H1 (cell line): ENCODE data around the gene TRPV2. TPM values are rescaled to one million over a fixed set of nuclear protein-coding genes. Genes with fewer than 3 reads are reported as not detected.

ENCODE experiments used
- ATF2 ChIP-seq: IDR thresholded peaks from 2 replicates; pipeline ENCODE4 v1.6.1; 2012; ENCODE audit warnings: low read length, inconsistent platforms
- BACH1 ChIP-seq: IDR thresholded peaks from 2 replicates; pipeline ENCODE4 v1.6.1; 2012; ENCODE audit warnings: low read length, improper control_type of control experiment
- CBX8 ChIP-seq: fragments of 300-800, 300-1000 bp; sonication (generic); IDR thresholded peaks from 2 replicates; pipeline ENCODE4 v1.7.1; 2016; ENCODE audit warnings: low read depth, low read length, borderline replicate concordance
- EP300 ChIP-seq, 2 experiments: IDR thresholded peaks; 1 replicate in 1 of 2; 2 replicates in 1 of 2; pipeline ENCODE4 v1.6.1; 2011 to 2012; ENCODE audit warnings: low read depth in 2 of 2, low read length in 2 of 2, mild to moderate bottlenecking in 2 of 2, borderline replicate concordance in 1 of 2, inconsistent platforms in 1 of 2, moderate library complexity in 1 of 2
- FOSL1 ChIP-seq: IDR thresholded peaks from 2 replicates; pipeline ENCODE4 v1.6.1; 2011; ENCODE audit warnings: mild to moderate bottlenecking, low read depth, low read length, moderate library complexity; ENCODE audit not compliant: insufficient read depth
- HDAC2 ChIP-seq, 2 experiments: fragments of 300-600 bp in 1 of 2; sonication (generic) in 1 of 2; IDR thresholded peaks; 2 replicates each; pipeline ENCODE4 v1.6.1; 2011 to 2012; ENCODE audit warnings: low read depth in 2 of 2, low read length in 2 of 2, mild to moderate bottlenecking in 2 of 2, moderate library complexity in 2 of 2, borderline replicate concordance in 1 of 2, inconsistent platforms in 1 of 2
- KDM1A ChIP-seq: fragments of 200-600, 300-600 bp; sonication (generic); IDR thresholded peaks from 2 replicates; pipeline ENCODE4 v1.7.1; 2016; ENCODE audit warnings: mild to moderate bottlenecking, low read length, borderline replicate concordance
- MAX ChIP-seq: IDR thresholded peaks from 2 replicates; pipeline ENCODE4 v1.6.1; 2012; ENCODE audit warnings: inconsistent platforms
- NRF1 ChIP-seq: IDR thresholded peaks from 2 replicates; pipeline ENCODE4 v1.6.1; 2011; ENCODE audit warnings: mild to moderate bottlenecking, low read depth, low read length, improper control_type of control experiment
- POU5F1 ChIP-seq: IDR thresholded peaks from 2 replicates; pipeline ENCODE4 v1.6.1; 2011; ENCODE audit warnings: low read depth, mild to moderate bottlenecking, low read length, moderate library complexity
- RFX5 ChIP-seq: IDR thresholded peaks from 2 replicates; pipeline ENCODE4 v1.6.1; 2011; ENCODE audit warnings: low read depth, low read length, improper control_type of control experiment, borderline replicate concordance
- RNF2 ChIP-seq: fragments of 200-900, 300-1000 bp; sonication (generic); IDR thresholded peaks from 2 replicates; pipeline ENCODE4 v1.7.1; 2016; ENCODE audit warnings: borderline replicate concordance, low read depth, mild to moderate bottlenecking, antibody characterized with exemption, low read length; ENCODE audit not compliant: poor library complexity, severe bottlenecking; ENCODE audit errors: missing control alignments
- RXRA ChIP-seq: IDR thresholded peaks from 2 replicates; pipeline ENCODE4 v1.6.1; 2011; ENCODE audit warnings: low read depth, mild to moderate bottlenecking, low read length, moderate library complexity; ENCODE audit not compliant: insufficient read depth
- SAP30 ChIP-seq: fragments of 300-600 bp; sonication (generic); IDR thresholded peaks from 2 replicates; pipeline ENCODE4 v1.7.1; 2012; ENCODE audit warnings: low read length, moderate library complexity, mild to moderate bottlenecking, inconsistent platforms; ENCODE audit not compliant: insufficient read depth, insufficient replicate concordance
- SIN3A ChIP-seq, 2 experiments: IDR thresholded peaks in 1 of 2; conservative IDR thresholded peaks in 1 of 2; 2 replicates each; pipeline ENCODE4 v1.6.1; 2011 to 2012; ENCODE audit warnings: low read length in 2 of 2, improper control_type of control experiment in 1 of 2, low read depth in 1 of 2, mild to moderate bottlenecking in 1 of 2
- SIRT6 ChIP-seq: IDR thresholded peaks from one replicate; pipeline ENCODE4 v1.7.1; 2012; ENCODE audit warnings: low read length, inconsistent platforms
- TAF7 ChIP-seq: optimal IDR thresholded peaks from 2 replicates; pipeline ENCODE3; 2011; ENCODE audit warnings: low read depth, mild to moderate bottlenecking, inconsistent platforms, low read length, moderate library complexity, borderline replicate concordance
- TCF12 ChIP-seq: IDR thresholded peaks from 2 replicates; pipeline ENCODE4 v1.6.1; 2011; ENCODE audit warnings: low read depth, mild to moderate bottlenecking, low read length
- TEAD4 ChIP-seq: IDR thresholded peaks from 2 replicates; pipeline ENCODE4 v1.6.1; 2012; ENCODE audit warnings: low read depth, low read length, inconsistent platforms, mixed read lengths
- YY1 ChIP-seq: IDR thresholded peaks from 2 replicates; pipeline ENCODE4 v1.6.1; 2011; ENCODE audit warnings: low read depth, mild to moderate bottlenecking, low read length
- polyA plus RNA-seq, 7 experiments: library from polyadenylated mRNA; depleted of rRNA in 3 of 7; stranded (reverse) in 5 of 7; unstranded in 2 of 7; fragments of >200 nt in 5 of 7; fragments of 200-250 nt in 2 of 7; gene quantifications; 1 replicate in 5 of 7; 2 replicates in 1 of 7; 4 replicates in 1 of 7; pipeline versions ENCODE4 v1.2.1 to v1.2.3, GENCODE V29; 2011 to 2013; ENCODE audit warnings: missing spikeins in 2 of 7, mixed read lengths in 2 of 7
- total RNA-seq: library from RNA; stranded (reverse); fragmentation: NEBNext Ultra II Directional; extraction: Animal tissue kit (Norgen Biotek cat#: 25700); gene quantifications from 2 replicates; pipeline ENCODE4 v1.2.1, GENCODE V29; 2021

The TRPV2 gene
- total and polyA plus RNA-seq, 2 of the 8 experiments (the other 6 are each of a cell fraction or from before 2014, with no cell fraction given) = 1.7 to 2.1 TPM

GRCh38 chr17:16406742-16407674 is 8.4 kb upstream of the TRPV2 start (continued):
- TF ChIP-seq CBX8 (no peak), TEAD4 (no peak), FOSL1 (no peak), SIN3A (conservative IDR thresholded peaks at IDR 0.05 in 1 of 2, IDR thresholded peaks at IDR 0.05 in 1 of 2; ENCODE audit: low read depth in 1 of 2, low read length in 2 of 2) (no peak), POU5F1 (no peak), SIRT6 (no peak), RNF2 (no peak), TCF12 (no peak), BACH1 (peak; percentile 17; the same call in 1 of the 2 replicates), ATF2 (no peak), RFX5 (no peak), YY1 (no peak), EP300 (IDR thresholded peaks at IDR 0.05; ENCODE audit: borderline replicate concordance in 1 of 2, low read depth in 2 of 2, low read length in 2 of 2) (no peak), SAP30 (no peak), HDAC2 (IDR thresholded peaks at IDR 0.05; ENCODE audit: borderline replicate concordance in 1 of 2, low read depth in 2 of 2, low read length in 2 of 2) (peak in 1 of 2 experiments; percentile 81; a peak in 1 of 4 replicates), RXRA (no peak), KDM1A (peak; percentile 73), TAF7 (peak; percentile 35), MAX (peak; percentile 59), NRF1 (no peak)
